EL (cell line): Measurements from ENCODE around the gene CCDC13.

Experiments used
- DNase-seq: peaks from one replicate; pipeline ENCODE4 v3.0.0-alpha.2; 2016

The CCDC13 gene

GRCh38 chr3:42795621-42796181, 22.6 kb upstream of the CCDC13 start:
- DNase-seq, result no peak

- DNase-seq, result no peak
Measured at GRCh38 chr3:42790714-42791229, 17.7 kb upstream of the CCDC13 start.

GRCh38 chr3:42786631-42787030, 13.6 kb upstream of the CCDC13 start:
- no peak for DNase-seq

- DNase-seq, result no peak
Measured at GRCh38 chr3:42786212-42786611, 13.2 kb upstream of the CCDC13 start.

- DNase-seq, result peak; percentile 69
Measured at GRCh38 chr3:42780892-42781700, 8.0 kb upstream of the CCDC13 start.

GRCh38 chr3:42780398-42780797, 7.3 kb upstream of the CCDC13 start:
- no peak for DNase-seq

GRCh38 chr3:42778644-42779043, 5.6 kb upstream of the CCDC13 start:
- DNase-seq, result peak; percentile 54

GRCh38 chr3:42773409-42773751, 327 bp upstream of the CCDC13 start:
- no peak for DNase-seq

GRCh38 chr3:42771271-42771670, 1.8 kb downstream of the CCDC13 start:
- DNase-seq, result no peak

GRCh38 chr3:42769477-42770131, 3.4 kb downstream of the CCDC13 start:
- DNase-seq, result no peak

GRCh38 chr3:42764561-42765295, 8.3 kb downstream of the CCDC13 start:
- no peak for DNase-seq

GRCh38 chr3:42764115-42764514, 8.9 kb downstream of the CCDC13 start:
- DNase-seq, result no peak

GRCh38 chr3:42763021-42763420, 10.0 kb downstream of the CCDC13 start:
- no peak for DNase-seq

- DNase-seq, result no peak
Measured at GRCh38 chr3:42762046-42762724, 10.9 kb downstream of the CCDC13 start.

- no peak for DNase-seq
Measured at GRCh38 chr3:42758126-42758525, 14.9 kb downstream of the CCDC13 start.

- DNase-seq, result no peak
Measured at GRCh38 chr3:42756681-42757213, 16.3 kb downstream of the CCDC13 start.

- DNase-seq, result peak; percentile 26
Measured at GRCh38 chr3:42755681-42756578, 17.1 kb downstream of the CCDC13 start.

- DNase-seq, result no peak
Measured at GRCh38 chr3:42753757-42754156, 19.3 kb downstream of the CCDC13 start.

GRCh38 chr3:42752961-42753360, 20.1 kb downstream of the CCDC13 start:
- no peak for DNase-seq

GRCh38 chr3:42752441-42752840, 20.6 kb downstream of the CCDC13 start:
- DNase-seq, result no peak

- DNase-seq, result no peak
Measured at GRCh38 chr3:42751609-42752008, 21.4 kb downstream of the CCDC13 start.
